ENCODE results near the gene PLA2G7.
"Not testable (repeated sequence)": the region's sequence is repeated elsewhere in the genome, so short reads cannot be mapped to it uniquely, and the experiment has no call there.

Gene PLA2G7

DNA sequence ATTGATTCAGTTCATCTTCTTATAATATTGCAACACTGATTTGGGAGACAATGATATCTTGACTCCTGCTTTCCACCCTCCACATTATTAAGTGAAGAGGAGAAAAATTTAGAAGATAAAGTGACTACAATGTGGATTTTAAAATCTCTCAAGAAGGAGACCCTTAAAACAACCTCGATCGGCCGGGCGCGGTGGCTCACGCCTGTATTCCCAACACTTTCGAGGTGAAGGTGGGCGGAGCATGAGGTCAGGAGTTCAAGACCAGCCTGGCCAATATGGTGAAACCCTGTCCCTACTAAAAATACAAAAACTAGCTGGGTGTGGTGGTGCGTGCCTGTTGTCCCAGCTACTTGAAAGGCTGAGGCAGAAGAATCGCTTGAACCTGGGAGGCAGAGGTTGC is 29.1 kb upstream of the PLA2G7 start:
- H3K4me1 ChIP-seq (ENCODE audit: insufficient read depth, low read length); H3K27me3 ChIP-seq (ENCODE audit: control insufficient read depth in 1 of 2, insufficient read depth in 2 of 2, low read length in 2 of 2); H3K9ac ChIP-seq (ENCODE audit: low read length); H3K36me3 ChIP-seq (ENCODE audit: insufficient read depth, low read length); H3K4me3 ChIP-seq (ENCODE audit: low read depth in 1 of 2, low read length in 2 of 2); H3K9me3 ChIP-seq (ENCODE audit: low read length); H3K27ac ChIP-seq (ENCODE audit: low read depth, low read length): not testable (repeated sequence)

- H3K36me3 ChIP-seq (ENCODE audit: insufficient read depth, low read length), result no peaks in the 10 kb centered on the region
- H3K27ac ChIP-seq (ENCODE audit: low read depth, low read length), result no peak overlapping the region
- no peaks in the 10 kb centered on the region for H3K27me3 ChIP-seq (ENCODE audit: control insufficient read depth in 1 of 2, insufficient read depth in 2 of 2, low read length in 2 of 2)
- H3K9me3 ChIP-seq (ENCODE audit: low read length), result no peaks in the 10 kb centered on the region
- no peak overlapping the region for H3K4me3 ChIP-seq (ENCODE audit: low read depth in 1 of 2, low read length in 2 of 2)
- H3K4me1 ChIP-seq (ENCODE audit: insufficient read depth, low read length), result no peaks in the 10 kb centered on the region
- no peak overlapping the region for H3K9ac ChIP-seq (ENCODE audit: low read length)
These were observed 28.3 kb upstream of the PLA2G7 start for GRCh38 chr6:46763466-46763865.

DNA sequence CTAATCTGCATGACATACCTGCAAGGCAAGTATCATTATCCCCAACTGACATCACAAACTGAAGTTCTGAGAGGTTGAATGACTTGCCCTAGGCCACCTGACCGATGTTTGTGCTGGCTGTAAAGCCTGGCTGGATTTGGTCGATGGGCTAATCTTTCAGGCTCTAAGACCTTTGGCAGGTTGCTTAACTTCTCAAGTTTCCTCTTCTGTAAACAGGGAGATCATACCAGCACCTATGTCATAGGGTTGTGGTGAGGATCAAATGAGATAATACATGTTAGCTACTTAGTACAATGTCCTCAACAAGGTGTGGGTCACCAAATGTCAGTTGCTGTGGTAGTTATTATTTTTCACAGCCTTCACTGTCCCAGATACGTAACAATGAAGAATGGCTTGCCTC is 25.8 kb upstream of the PLA2G7 start:
- Histone ChIP-seq H3K27me3 (ENCODE audit: control insufficient read depth in 1 of 2, insufficient read depth in 2 of 2, low read length in 2 of 2) (no peaks in the 10 kb centered on the region), H3K36me3 (ENCODE audit: insufficient read depth, low read length) (no peaks in the 10 kb centered on the region), H3K9me3 (ENCODE audit: low read length) (no peaks in the 10 kb centered on the region), H3K4me1 (ENCODE audit: insufficient read depth, low read length) (no peaks in the 10 kb centered on the region), H3K9ac (ENCODE audit: low read length) (no peak overlapping the region), H3K27ac (ENCODE audit: low read depth, low read length) (no peak overlapping the region), H3K4me3 (ENCODE audit: low read depth in 1 of 2, low read length in 2 of 2) (no peak overlapping the region)

- H3K4me1 ChIP-seq (ENCODE audit: insufficient read depth, low read length), result no peaks in the 10 kb centered on the region
- no peaks in the 10 kb centered on the region for H3K9me3 ChIP-seq (ENCODE audit: low read length)
- H3K27ac ChIP-seq (ENCODE audit: low read depth, low read length), result no peak overlapping the region
- H3K36me3 ChIP-seq (ENCODE audit: insufficient read depth, low read length), result no peaks in the 10 kb centered on the region
- no peaks in the 10 kb centered on the region for H3K27me3 ChIP-seq (ENCODE audit: control insufficient read depth in 1 of 2, insufficient read depth in 2 of 2, low read length in 2 of 2)
- H3K4me3 ChIP-seq (ENCODE audit: low read depth in 1 of 2, low read length in 2 of 2), result no peak overlapping the region
- H3K9ac ChIP-seq (ENCODE audit: low read length), result no peak overlapping the region
These were observed 24.0 kb upstream of the PLA2G7 start for GRCh38 chr6:46758960-46759753.

- no peak overlapping the region for H3K4me3 ChIP-seq (ENCODE audit: low read depth in 1 of 2, low read length in 2 of 2)
- no peaks in the 10 kb centered on the region for H3K4me1 ChIP-seq (ENCODE audit: insufficient read depth, low read length)
- no peaks in the 10 kb centered on the region for H3K27me3 ChIP-seq (ENCODE audit: control insufficient read depth in 1 of 2, insufficient read depth in 2 of 2, low read length in 2 of 2)
- no peaks in the 10 kb centered on the region for H3K36me3 ChIP-seq (ENCODE audit: insufficient read depth, low read length)
- no peak overlapping the region for H3K27ac ChIP-seq (ENCODE audit: low read depth, low read length)
- H3K9me3 ChIP-seq (ENCODE audit: low read length), result no peaks in the 10 kb centered on the region
- no peak overlapping the region for H3K9ac ChIP-seq (ENCODE audit: low read length)
These were observed 22.0 kb upstream of the PLA2G7 start for GRCh38 chr6:46757214-46757596.

DNA sequence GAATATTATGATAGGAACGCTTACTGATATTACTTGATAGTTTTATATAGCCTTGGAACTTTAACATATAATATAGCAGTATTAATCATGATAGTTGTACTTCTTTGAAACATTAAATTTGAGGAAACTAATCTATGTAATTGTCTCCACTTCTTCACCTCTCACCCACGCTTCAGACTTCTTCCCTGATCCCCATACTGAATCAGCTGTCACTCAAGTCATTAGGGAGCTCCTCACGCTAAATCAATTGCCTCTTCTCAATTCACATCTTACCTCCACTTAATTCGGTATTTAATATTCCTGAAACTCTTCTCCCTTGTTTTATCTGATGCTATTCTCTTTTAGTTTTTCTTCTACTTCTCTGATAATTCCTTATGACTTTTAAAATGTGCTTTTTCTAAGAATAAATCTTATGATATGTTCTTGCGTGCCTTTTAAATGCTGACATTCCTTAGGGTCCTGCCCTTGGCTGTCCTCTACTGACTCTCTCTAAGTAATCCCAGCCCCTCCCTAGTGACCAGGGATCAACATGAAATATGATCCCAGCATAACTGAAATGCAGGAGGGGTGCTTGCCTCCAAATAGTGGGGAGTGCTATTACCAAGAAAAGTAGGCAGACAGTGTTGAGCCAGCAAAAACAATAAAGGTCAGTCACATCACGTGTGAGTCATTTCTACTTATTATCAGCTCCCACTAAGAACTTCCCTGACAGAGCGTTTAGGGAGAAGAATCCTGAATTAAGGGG is 21.5 kb upstream of the PLA2G7 start:
- no peaks in the 10 kb centered on the region for H3K36me3 ChIP-seq (ENCODE audit: insufficient read depth, low read length)
- H3K9ac ChIP-seq (ENCODE audit: low read length), result no peak overlapping the region
- no peak overlapping the region for H3K4me3 ChIP-seq (ENCODE audit: low read depth in 1 of 2, low read length in 2 of 2)
- no peaks in the 10 kb centered on the region for H3K4me1 ChIP-seq (ENCODE audit: insufficient read depth, low read length)
- H3K27ac ChIP-seq (ENCODE audit: low read depth, low read length), result no peak overlapping the region
- no peaks in the 10 kb centered on the region for H3K9me3 ChIP-seq (ENCODE audit: low read length)
- H3K27me3 ChIP-seq (ENCODE audit: control insufficient read depth in 1 of 2, insufficient read depth in 2 of 2, low read length in 2 of 2), result no peaks in the 10 kb centered on the region

DNA sequence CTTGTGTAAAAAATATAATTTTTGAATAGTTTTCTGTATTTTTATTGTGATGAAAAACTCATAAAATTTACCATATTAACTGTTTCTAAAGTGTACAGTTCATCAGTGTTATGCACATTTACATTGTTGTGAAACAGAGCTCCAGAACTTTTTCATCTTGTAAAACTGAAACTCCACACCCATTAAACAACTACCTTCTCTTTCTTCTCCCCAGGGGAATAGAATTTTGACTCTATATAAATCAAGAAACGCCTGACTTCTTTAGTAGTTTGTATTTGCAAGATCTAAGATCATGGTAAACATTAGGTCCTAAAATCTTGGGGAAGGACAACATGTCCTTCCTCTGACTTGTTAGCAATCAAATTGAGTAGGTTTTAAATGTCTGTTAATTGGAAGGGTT is 20.7 kb upstream of the PLA2G7 start:
- H3K4me1 ChIP-seq (ENCODE audit: insufficient read depth, low read length), result no peaks in the 10 kb centered on the region
- H3K4me3 ChIP-seq (ENCODE audit: low read depth in 1 of 2, low read length in 2 of 2), result no peak overlapping the region
- no peak overlapping the region for H3K9ac ChIP-seq (ENCODE audit: low read length)
- H3K27me3 ChIP-seq (ENCODE audit: control insufficient read depth in 1 of 2, insufficient read depth in 2 of 2, low read length in 2 of 2), result no peaks in the 10 kb centered on the region
- H3K36me3 ChIP-seq (ENCODE audit: insufficient read depth, low read length), result no peaks in the 10 kb centered on the region
- no peaks in the 10 kb centered on the region for H3K9me3 ChIP-seq (ENCODE audit: low read length)
- no peak overlapping the region for H3K27ac ChIP-seq (ENCODE audit: low read depth, low read length)

- Histone ChIP-seq H3K9ac (ENCODE audit: low read length) (no peak overlapping the region), H3K9me3 (ENCODE audit: low read length) (no peaks in the 10 kb centered on the region), H3K4me3 (ENCODE audit: low read depth in 1 of 2, low read length in 2 of 2) (no peak overlapping the region), H3K27ac (ENCODE audit: low read depth, low read length) (no peak overlapping the region), H3K36me3 (ENCODE audit: insufficient read depth, low read length) (no peaks in the 10 kb centered on the region), H3K27me3 (ENCODE audit: control insufficient read depth in 1 of 2, insufficient read depth in 2 of 2, low read length in 2 of 2) (no peaks in the 10 kb centered on the region), H3K4me1 (ENCODE audit: insufficient read depth, low read length) (no peaks in the 10 kb centered on the region)
These were observed 16.5 kb upstream of the PLA2G7 start for GRCh38 chr6:46751658-46752057.

DNA sequence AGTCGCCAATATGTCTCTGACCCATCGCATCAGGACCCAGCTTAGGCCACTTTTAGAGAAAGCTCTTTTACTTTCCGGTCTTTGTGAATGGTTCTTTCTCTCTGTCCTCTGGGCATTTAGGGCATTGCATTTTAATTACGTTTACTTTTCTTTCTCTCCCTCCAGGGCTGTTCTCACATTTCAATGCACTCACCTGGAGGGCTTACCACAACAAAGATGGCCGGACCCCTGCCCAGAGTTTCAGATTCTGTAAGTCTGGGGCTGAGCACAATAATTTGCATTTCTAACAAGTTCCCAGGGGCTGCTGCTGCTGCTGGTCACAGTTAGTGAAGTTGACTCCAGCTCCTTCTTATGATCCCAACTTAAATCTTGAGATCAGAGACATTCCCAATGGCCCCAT is 14.6 kb upstream of the PLA2G7 start:
- no peak overlapping the region for H3K27ac ChIP-seq (ENCODE audit: low read depth, low read length)
- H3K4me1 ChIP-seq (ENCODE audit: insufficient read depth, low read length), result no peaks in the 10 kb centered on the region
- H3K9me3 ChIP-seq (ENCODE audit: low read length), result no peaks in the 10 kb centered on the region
- no peaks in the 10 kb centered on the region for H3K27me3 ChIP-seq (ENCODE audit: control insufficient read depth in 1 of 2, insufficient read depth in 2 of 2, low read length in 2 of 2)
- no peak overlapping the region for H3K9ac ChIP-seq (ENCODE audit: low read length)
- H3K36me3 ChIP-seq (ENCODE audit: insufficient read depth, low read length), result no peaks in the 10 kb centered on the region
- H3K4me3 ChIP-seq (ENCODE audit: low read depth in 1 of 2, low read length in 2 of 2), result no peak overlapping the region

DNA sequence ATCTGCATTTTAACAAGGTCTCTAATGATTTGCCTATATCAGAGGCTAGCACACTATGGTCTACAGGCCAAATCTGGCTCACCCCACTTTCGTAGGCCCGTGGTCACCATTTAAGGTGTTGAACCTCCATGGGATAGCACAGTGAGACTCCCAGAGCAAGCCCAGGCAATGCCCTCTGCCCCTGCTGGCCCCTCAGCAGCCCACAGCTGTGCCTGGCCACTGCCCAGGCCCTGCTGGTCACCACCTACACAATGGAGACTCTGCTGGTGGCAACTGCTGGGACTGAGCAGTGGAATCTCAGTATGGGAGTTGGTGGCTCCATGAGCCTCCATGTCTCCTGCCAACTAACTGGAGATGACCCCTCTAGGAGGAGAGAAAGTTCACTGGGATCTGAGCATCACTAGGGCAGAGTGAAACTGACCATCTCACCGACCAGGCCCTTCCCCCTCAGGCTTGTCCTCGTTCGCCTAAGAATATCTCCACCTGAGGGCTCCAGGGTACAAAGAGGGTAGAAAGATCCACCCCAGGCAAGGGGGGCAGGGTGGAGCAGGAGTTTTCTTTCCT is 13.8 kb upstream of the PLA2G7 start:
- Histone ChIP-seq H3K9me3 (ENCODE audit: low read length) (no peaks in the 10 kb centered on the region), H3K4me3 (ENCODE audit: low read depth in 1 of 2, low read length in 2 of 2) (no peak overlapping the region), H3K27ac (ENCODE audit: low read depth, low read length) (no peak overlapping the region), H3K27me3 (ENCODE audit: control insufficient read depth in 1 of 2, insufficient read depth in 2 of 2, low read length in 2 of 2) (no peaks in the 10 kb centered on the region), H3K9ac (ENCODE audit: low read length) (no peak overlapping the region), H3K36me3 (ENCODE audit: insufficient read depth, low read length) (no peaks in the 10 kb centered on the region), H3K4me1 (ENCODE audit: insufficient read depth, low read length) (no peaks in the 10 kb centered on the region)

DNA sequence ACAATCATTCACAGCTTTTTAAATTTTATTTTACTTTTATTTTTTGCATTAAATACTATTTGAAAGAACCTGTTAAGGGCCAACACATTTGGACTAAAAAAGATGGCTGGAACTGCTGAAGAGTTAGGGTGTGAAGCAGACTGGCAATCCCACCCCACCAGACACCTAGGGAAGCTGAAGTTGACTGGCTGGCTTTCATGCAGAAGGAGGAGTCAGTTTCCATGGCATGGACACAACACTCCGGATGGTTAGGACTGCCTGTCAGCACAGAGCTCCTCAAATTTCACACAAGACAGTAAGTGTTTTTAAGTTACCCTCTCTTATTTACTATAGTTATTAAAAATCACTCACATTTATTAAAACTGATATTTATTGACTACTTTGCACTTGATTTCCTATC is 11.5 kb upstream of the PLA2G7 start, which contains the start of gene ANKRD66:
ANKRD66 (plus strand) TSS at position 238 of the 400 bp plus-strand sequence. CDS start 5,016 bp downstream, outside the sequence.
- no peak within 1 kb of the TSS for H3K9ac ChIP-seq (ENCODE audit: low read length)
- H3K4me1 ChIP-seq (ENCODE audit: insufficient read depth, low read length), result no peaks in the 10 kb centered on the region
- no peaks in the 10 kb centered on the region for H3K27me3 ChIP-seq (ENCODE audit: control insufficient read depth in 1 of 2, insufficient read depth in 2 of 2, low read length in 2 of 2)
- no peak within 1 kb of the TSS for H3K27ac ChIP-seq (ENCODE audit: low read depth, low read length)
- no peaks in the 10 kb centered on the region for H3K36me3 ChIP-seq (ENCODE audit: insufficient read depth, low read length)
- no peak within 1 kb of the TSS for H3K4me3 ChIP-seq (ENCODE audit: low read depth in 1 of 2, low read length in 2 of 2)
- no peaks in the 10 kb centered on the region for H3K9me3 ChIP-seq (ENCODE audit: low read length)

All from muscle layer of colon (tissue), 2 donors.